ENCODE results near the gene MGAT3.

DNA sequence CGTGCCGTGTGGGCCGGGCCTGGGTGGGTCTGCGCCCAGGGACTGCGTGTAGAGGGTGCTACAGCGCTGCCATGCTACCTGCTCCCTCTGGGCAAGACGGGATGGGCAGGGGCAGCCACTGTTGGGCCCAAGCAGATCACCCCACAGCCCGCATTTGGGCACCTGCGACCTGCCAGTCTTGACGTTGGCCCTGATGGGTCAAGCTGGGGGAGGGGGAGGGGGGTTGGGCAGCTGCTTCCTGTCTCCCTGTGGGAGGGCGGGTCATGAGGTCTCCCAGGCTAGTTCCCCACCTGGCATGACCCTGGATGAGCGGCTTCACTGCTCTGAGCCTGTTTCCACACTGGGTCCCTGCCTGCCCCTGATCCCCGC lies 78.5 kb downstream of the MGAT3 start:
- TF ChIP-seq, protein P1, sequence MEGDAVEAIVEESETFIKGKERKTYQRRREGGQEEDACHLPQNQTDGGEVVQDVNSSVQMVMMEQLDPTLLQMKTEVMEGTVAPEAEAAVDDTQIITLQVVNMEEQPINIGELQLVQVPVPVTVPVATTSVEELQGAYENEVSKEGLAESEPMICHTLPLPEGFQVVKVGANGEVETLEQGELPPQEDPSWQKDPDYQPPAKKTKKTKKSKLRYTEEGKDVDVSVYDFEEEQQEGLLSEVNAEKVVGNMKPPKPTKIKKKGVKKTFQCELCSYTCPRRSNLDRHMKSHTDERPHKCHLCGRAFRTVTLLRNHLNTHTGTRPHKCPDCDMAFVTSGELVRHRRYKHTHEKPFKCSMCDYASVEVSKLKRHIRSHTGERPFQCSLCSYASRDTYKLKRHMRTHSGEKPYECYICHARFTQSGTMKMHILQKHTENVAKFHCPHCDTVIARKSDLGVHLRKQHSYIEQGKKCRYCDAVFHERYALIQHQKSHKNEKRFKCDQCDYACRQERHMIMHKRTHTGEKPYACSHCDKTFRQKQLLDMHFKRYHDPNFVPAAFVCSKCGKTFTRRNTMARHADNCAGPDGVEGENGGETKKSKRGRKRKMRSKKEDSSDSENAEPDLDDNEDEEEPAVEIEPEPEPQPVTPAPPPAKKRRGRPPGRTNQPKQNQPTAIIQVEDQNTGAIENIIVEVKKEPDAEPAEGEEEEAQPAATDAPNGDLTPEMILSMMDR (IDR thresholded peaks at IDR 0.05 in 4 of 5, conservative IDR thresholded peaks at IDR 0.05 in 1 of 5): no peak
- no peak for TF ChIP-seq POLR2A (IDR thresholded peaks at IDR 0.05)

Data from gastrocnemius medialis (tissue), 4 donors.